A549 (cell line): ENCODE data around the gene GLB1L3. TPM values are rescaled to one million over a fixed set of nuclear protein-coding genes. Genes with fewer than 3 reads are reported as not detected.

Experiments used
- ATAC-seq, 2 experiments: fragments of 200-7000 bp in 1 of 2; fragments of >200 bp in 1 of 2; cut with Nextera tagmentation in 1 of 2; cut with Tn5 transposase in 1 of 2; 3 replicates each; pipeline versions ENCODE4 v1.8.0 to v1.9.1; 2018 to 2020; ENCODE audit warnings: mild to moderate bottlenecking in 1 of 2, moderate library complexity in 1 of 2
- CTCF ChIA-PET: fragments of 300-600 bp; sonication (Branson Sonifier 250); formaldehyde crosslinking; extraction: SDS; loops from one replicate; lab custom pipeline; 2021; ENCODE audit warnings: antibody characterized with exemption, inconsistent platforms; lab: Yijun Ruan, JAX
- POLR2A ChIA-PET: fragments of 350-600 bp; formaldehyde crosslinking; extraction: SDS; loops from one replicate; lab custom pipeline; 2021; ENCODE audit warnings: antibody characterized with exemption, inconsistent platforms; lab: Yijun Ruan, JAX
- DNase-seq, 2 experiments: peaks; one replicate each; pipeline versions ENCODE4 v3.0.0 to v3.0.0-alpha.2; 2011 to 2016; ENCODE audit warnings: low read depth in 1 of 2, low spot score in 1 of 2
- FAIRE-seq: peaks from 2 replicates; lab custom pipeline; 2011; peaks lifted over from hg19 to GRCh38; lab: Jason Lieb, UNC
- H3K27ac ChIP-seq, 2 experiments: fragments of >200 bp; sonication (Bioruptor Twin); formaldehyde crosslinking; 3 replicates each; pipeline ENCODE4 v1.5.1; 2016 to 2017
- H3K4me1 ChIP-seq: fragments of >200 bp; sonication (Bioruptor Twin); formaldehyde crosslinking; 3 replicates; pipeline ENCODE4 v1.6.1; 2016
- H3K4me2 ChIP-seq: fragments of >200 bp; sonication (Bioruptor Twin); formaldehyde crosslinking; 3 replicates; pipeline ENCODE4 v1.6.1; 2016
- H3K4me3 ChIP-seq: fragments of >200 bp; sonication (Bioruptor Twin); formaldehyde crosslinking; 3 replicates; pipeline ENCODE4 v1.5.1; 2016
- H3K9me3 ChIP-seq: fragments of >200 bp; sonication (Bioruptor Twin); formaldehyde crosslinking; 3 replicates; pipeline ENCODE4 v1.6.1; 2016
- ATOH8 ChIP-seq: fragments of 250-450 bp; sonication (Bioruptor Pico); IDR thresholded peaks from 2 replicates; pipeline ENCODE4 v1.5.0; 2020; ENCODE audit warnings: low read depth, mild to moderate bottlenecking, moderate library complexity
- BCL3 ChIP-seq: fragments of >200 bp; sonication (Bioruptor Twin); formaldehyde crosslinking; IDR thresholded peaks from 3 replicates; pipeline ENCODE4 v1.6.1; 2016
- BHLHE40 ChIP-seq: IDR thresholded peaks from 2 replicates; pipeline ENCODE4 v1.6.1; 2012; ENCODE audit warnings: low read depth, low read length, inconsistent platforms
- CTCF ChIP-seq: fragments of >200 bp; sonication (Bioruptor Twin); formaldehyde crosslinking; IDR thresholded peaks from 3 replicates; pipeline ENCODE4 v1.5.1; 2016
- EHMT2 ChIP-seq: fragments of 200-600 bp; sonication (generic); IDR thresholded peaks from 2 replicates; pipeline ENCODE4 v1.6.1; 2016; ENCODE audit warnings: antibody characterized with exemption, low read depth, mild to moderate bottlenecking, moderate library complexity
- ELK1 ChIP-seq: fragments of 150-350 bp; IDR thresholded peaks from 2 replicates; pipeline ENCODE4 v1.6.1; 2014; ENCODE audit warnings: low read depth, mild to moderate bottlenecking, low read length
- ESRRA ChIP-seq: fragments of 150-350 bp; IDR thresholded peaks from 2 replicates; pipeline ENCODE4 v1.6.1; 2014; ENCODE audit warnings: mild to moderate bottlenecking, low read length, borderline replicate concordance
- FOSL2 ChIP-seq, 2 experiments: fragments of 450-650 bp in 1 of 2; fragments of >200 bp in 1 of 2; sonication (Bioruptor Twin) in 1 of 2; formaldehyde crosslinking; IDR thresholded peaks; 2 replicates each; pipeline versions ENCODE4 v1.5.0 to v1.6.1; 2016 to 2020; ENCODE audit warnings: mild to moderate bottlenecking in 1 of 2, moderate library complexity in 1 of 2
- FOXS1 ChIP-seq: fragments of 250-450 bp; sonication (Bioruptor Pico); IDR thresholded peaks from 2 replicates; pipeline ENCODE4 v1.5.0; 2020; ENCODE audit warnings: mild to moderate bottlenecking, moderate library complexity
- HEYL ChIP-seq: fragments of 250-450 bp; sonication (Bioruptor Pico); IDR thresholded peaks from 2 replicates; pipeline ENCODE4 v1.8.0; 2021; ENCODE audit warnings: mild to moderate bottlenecking, moderate library complexity
- HOXB13 ChIP-seq: fragments of 250-450 bp; sonication (Bioruptor Pico); IDR thresholded peaks from 2 replicates; pipeline ENCODE4 v1.5.0; 2020; ENCODE audit warnings: low read depth, mild to moderate bottlenecking, moderate library complexity
- KDM1A ChIP-seq: fragments of 200-600 bp; sonication (generic); IDR thresholded peaks from 2 replicates; pipeline ENCODE4 v1.6.1; 2016; ENCODE audit warnings: low read depth, mild to moderate bottlenecking
- MAX ChIP-seq: IDR thresholded peaks from 2 replicates; pipeline ENCODE4 v1.6.1; 2012
- NPAS2 ChIP-seq: fragments of 250-450 bp; sonication (Bioruptor Pico); IDR thresholded peaks from 2 replicates; pipeline ENCODE4 v1.8.0; 2022; ENCODE audit warnings: mild to moderate bottlenecking, moderate library complexity, borderline replicate concordance
- PHF8 ChIP-seq: fragments of 200-600 bp; sonication (generic); IDR thresholded peaks from 2 replicates; pipeline ENCODE4 v1.6.1; 2016; ENCODE audit warnings: low read depth, mild to moderate bottlenecking, antibody characterized with exemption, moderate library complexity, borderline replicate concordance
- POLR2A ChIP-seq: IDR thresholded peaks from 2 replicates; pipeline ENCODE4 v1.6.1; 2012; ENCODE audit warnings: mild to moderate bottlenecking, low read length
- POLR2AphosphoS2 ChIP-seq: conservative IDR thresholded peaks from 2 replicates; pipeline ENCODE4 v1.6.1; 2012; ENCODE audit warnings: low read length, improper control_type of control experiment, inconsistent platforms
- RARB ChIP-seq: fragments of 250-450 bp; sonication (Bioruptor Pico); IDR thresholded peaks from 2 replicates; pipeline ENCODE4 v1.8.0; 2021; ENCODE audit warnings: mild to moderate bottlenecking, moderate library complexity
- RCOR1 ChIP-seq: fragments of 150-350 bp; IDR thresholded peaks from 2 replicates; pipeline ENCODE4 v1.6.1; 2014; ENCODE audit warnings: antibody characterized with exemption, low read length, low read depth
- RFX5 ChIP-seq: fragments of 450-650 bp; IDR thresholded peaks from 2 replicates; pipeline ENCODE4 v1.7.1; 2014; ENCODE audit warnings: antibody characterized with exemption, mild to moderate bottlenecking, moderate library complexity
- SREBF2 ChIP-seq: fragments of 450-650 bp; IDR thresholded peaks from 2 replicates; pipeline ENCODE4 v1.6.1; 2014; ENCODE audit warnings: mild to moderate bottlenecking, moderate library complexity
- TP53 ChIP-seq: fragments of 250-450 bp; sonication (Bioruptor Pico); IDR thresholded peaks from 2 replicates; pipeline ENCODE4 v1.5.0; 2021; ENCODE audit warnings: mild to moderate bottlenecking, moderate library complexity
- USF2 ChIP-seq: fragments of 450-650 bp; IDR thresholded peaks from 2 replicates; pipeline ENCODE4 v1.6.1; 2014; ENCODE audit warnings: antibody characterized with exemption
- ZFP36 ChIP-seq: fragments of 450-650 bp; IDR thresholded peaks from 2 replicates; pipeline ENCODE4 v1.6.1; 2014; ENCODE audit warnings: borderline replicate concordance; ENCODE audit not compliant: partially characterized antibody
- ZSCAN20 ChIP-seq: fragments of 250-450 bp; sonication (Bioruptor Pico); IDR thresholded peaks from 2 replicates; pipeline ENCODE4 v1.8.0; 2022; ENCODE audit warnings: mild to moderate bottlenecking, moderate library complexity
- WGBS: methylation state at CpG from one replicate; pipeline ENCODE4 v1.1.6; 2017; ENCODE audit errors: missing lambda C conversion rate; 5-methylcytosine and 5-hydroxymethylcytosine counted together
- polyA plus RNA-seq, 4 experiments: library from polyadenylated mRNA; depleted of rRNA in 3 of 4; stranded (reverse); fragments of >200 nt; fragmentation: RNase III in 1 of 4; extraction: RNeasy Plus Mini Kit Qiagen cat#74134 plus additional on column Dnase treatment in 1 of 4; gene quantifications; 2 replicates in 3 of 4; 3 replicates in 1 of 4; pipeline ENCODE4 v1.2.3, GENCODE V29; 2011 to 2017

GLB1L3 gene
- polyA plus RNA-seq, 2 of the 4 experiments (the other 2 are of a cell fraction): not detected

GRCh38 chr11:134237557-134237922 is 38.6 kb upstream of the GLB1L3 start:
- Histone ChIP-seq H3K9me3 (no peaks in the 10 kb centered on the region), H3K4me3 (no peak overlapping the region), H3K4me2 (no peak overlapping the region), H3K27ac (no peak overlapping the region), H3K4me1 (no peaks in the 10 kb centered on the region)
- DNase-seq (no peak), FAIRE-seq (no peak), ATAC-seq (no peak)
- ChIA-PET POLR2A (no interaction called here), CTCF (no interaction called here)
- 87% methylated on average over 11 of the region's 11 CpGs for WGBS
- no peak for TF ChIP-seq HOXB13 (CRISPR knock-in tag)
- TF ChIP-seq MAX: no peak
- no peak for TF ChIP-seq ESRRA
- TF ChIP-seq ATOH8: no peak
- TF ChIP-seq FOXS1 (CRISPR knock-in tag): no peak
- TF ChIP-seq CTCF: no peak

GRCh38 chr11:134238956-134239355 is 37.2 kb upstream of the GLB1L3 start:
- POLR2A ChIA-PET: no interaction called here

GRCh38 chr11:134240592-134240991 is 35.6 kb upstream of the GLB1L3 start:
- ChIA-PET POLR2A (no interaction called here), CTCF (interaction anchor here (2.1 kb wide), 1 partner anchor 16 kb away, joined by 6 read pairs; the partner anchor contains the start of genes NCAPD3 and VPS26B)
- FAIRE-seq (no peak), ATAC-seq (no peak), DNase-seq (no peak)
- no peak overlapping the region for H3K27ac ChIP-seq
- H3K4me2 ChIP-seq: no peak overlapping the region
- TF ChIP-seq RFX5: no peak
- no peak for TF ChIP-seq USF2
- no peak for TF ChIP-seq RARB (CRISPR knock-in tag)
- no peak for TF ChIP-seq PHF8
- TF ChIP-seq ELK1: no peak
- no peak for TF ChIP-seq BHLHE40
- no peak for TF ChIP-seq SREBF2
- TF ChIP-seq ZFP36: no peak
- no peak for TF ChIP-seq FOXS1 (CRISPR knock-in tag)
- TF ChIP-seq RCOR1: no peak
- no peaks in the 10 kb centered on the region for H3K9me3 ChIP-seq
- 66% methylated on average over 4 of the region's 6 CpGs for WGBS
- no peak overlapping the region for H3K4me3 ChIP-seq
- no peaks in the 10 kb centered on the region for H3K4me1 ChIP-seq

More at GRCh38 chr11:134238956-134239355, 37.2 kb upstream of the GLB1L3 start:
- no peak for DNase-seq
- no peak for ATAC-seq
- Histone ChIP-seq H3K27ac (no peak overlapping the region), H3K4me2 (no peak overlapping the region), H3K4me3 (no peak overlapping the region), H3K4me1 (no peaks in the 10 kb centered on the region), H3K9me3 (no peaks in the 10 kb centered on the region)
- no peak for TF ChIP-seq POLR2AphosphoS2
- TF ChIP-seq ZSCAN20 (CRISPR knock-in tag): no peak
- no peak for TF ChIP-seq RCOR1
- no peak for TF ChIP-seq NPAS2
- TF ChIP-seq TP53 (CRISPR knock-in tag): no peak
- TF ChIP-seq KDM1A: no peak
- TF ChIP-seq BCL3: no peak
- no peak for TF ChIP-seq HOXB13 (CRISPR knock-in tag)
- TF ChIP-seq POLR2A: no peak
- TF ChIP-seq EHMT2: no peak
- no peak for TF ChIP-seq FOSL2 (IDR thresholded peaks at IDR 0.05)
- TF ChIP-seq FOSL2 (CRISPR knock-in tag; IDR thresholded peaks at IDR 0.05): no peak
- no peak for TF ChIP-seq HEYL
- no peak for TF ChIP-seq ZFP36
- WGBS: 86% methylated on average over 5 of the region's 5 CpGs
- no peak for FAIRE-seq
- CTCF ChIA-PET: no interaction called here
